ENCODE results near the gene IFT88. TPM values are rescaled to one million over a fixed set of nuclear protein-coding genes. Genes with fewer than 3 reads are reported as not detected.

IFT88 gene
- total RNA-seq, 6 experiments from 2014 or later: 8.2 to 9.5 (median 9.0) TPM

GRCh38 chr13:20717581-20718542, 150.9 kb downstream of the IFT88 start:
- no peaks in the 10 kb centered on the region for H3K36me3 Mint-ChIP-seq (ENCODE audit: low read depth)
- DNase-seq: no peak
- no peaks in the 10 kb centered on the region for H3K9me3 Mint-ChIP-seq
- H3K4me3 Mint-ChIP-seq: no peak overlapping the region
- no peak overlapping the region for H3K27ac Mint-ChIP-seq
- no peak for TF ChIP-seq CTCF (IDR thresholded peaks at IDR 0.05)
- H3K27me3 Mint-ChIP-seq (ENCODE audit: insufficient read depth): peaks cover 6% of the 10 kb centered on the region
- H3K4me1 Mint-ChIP-seq (ENCODE audit: low read depth): peaks cover 37% of the 10 kb centered on the region

- Mint-ChIP-seq H3K4me3 (no peak overlapping the region), H3K36me3 (ENCODE audit: low read depth) (no peaks in the 10 kb centered on the region), H3K27me3 (ENCODE audit: insufficient read depth) (peaks cover 6% of the 10 kb centered on the region), H3K27ac (no peak overlapping the region), H3K4me1 (ENCODE audit: low read depth) (peaks cover 27% of the 10 kb centered on the region), H3K9me3 (no peaks in the 10 kb centered on the region)
- DNase-seq: no peak
- no peak for TF ChIP-seq CTCF (IDR thresholded peaks at IDR 0.05)
Observed at GRCh38 chr13:20718958-20719566, 152.1 kb downstream of the IFT88 start.

GRCh38 chr13:20719783-20720182, 152.8 kb downstream of the IFT88 start:
- Mint-ChIP-seq H3K36me3 (ENCODE audit: low read depth) (no peaks in the 10 kb centered on the region), H3K9me3 (no peaks in the 10 kb centered on the region), H3K4me1 (ENCODE audit: low read depth) (peaks cover 20% of the 10 kb centered on the region), H3K27me3 (ENCODE audit: insufficient read depth) (peaks cover 6% of the 10 kb centered on the region), H3K27ac (no peak overlapping the region), H3K4me3 (no peak overlapping the region)
- no peak for TF ChIP-seq CTCF (IDR thresholded peaks at IDR 0.05)
- DNase-seq: no peak

- Mint-ChIP-seq H3K27ac (no peak overlapping the region), H3K36me3 (ENCODE audit: low read depth) (no peaks in the 10 kb centered on the region), H3K27me3 (ENCODE audit: insufficient read depth) (peaks cover 6% of the 10 kb centered on the region), H3K4me3 (no peak overlapping the region), H3K9me3 (no peaks in the 10 kb centered on the region), H3K4me1 (ENCODE audit: low read depth) (peaks cover 13% of the 10 kb centered on the region)
- TF ChIP-seq CTCF (IDR thresholded peaks at IDR 0.05): no peak
- DNase-seq: no peak
Observed at GRCh38 chr13:20720499-20720898, 153.5 kb downstream of the IFT88 start.

GRCh38 chr13:20721058-20721453, 154.1 kb downstream of the IFT88 start:
- DNase-seq: no peak
- peaks cover 13% of the 10 kb centered on the region for H3K4me1 Mint-ChIP-seq (ENCODE audit: low read depth)
- no peak for TF ChIP-seq CTCF (IDR thresholded peaks at IDR 0.05)
- H3K36me3 Mint-ChIP-seq (ENCODE audit: low read depth): no peaks in the 10 kb centered on the region
- peaks cover 6% of the 10 kb centered on the region for H3K27me3 Mint-ChIP-seq (ENCODE audit: insufficient read depth)
- no peak overlapping the region for H3K27ac Mint-ChIP-seq
- H3K9me3 Mint-ChIP-seq: no peaks in the 10 kb centered on the region
- no peak overlapping the region for H3K4me3 Mint-ChIP-seq
